GM18508 (cell line): ENCODE results near the gene HMCN2.

Experiments
- ATAC-seq: cut with Tn5 transposase; IDR thresholded peaks from one replicate; pipeline ENCODE4 v1.9.1; 2021; ENCODE audit warnings: moderate number of reproducible peaks; ENCODE audit not compliant: insufficient read depth, unreplicated experiment

Gene HMCN2

GRCh38 chr9:130341128-130341527, 75.6 kb downstream of the HMCN2 start:
- ATAC-seq, result no peak

DNA sequence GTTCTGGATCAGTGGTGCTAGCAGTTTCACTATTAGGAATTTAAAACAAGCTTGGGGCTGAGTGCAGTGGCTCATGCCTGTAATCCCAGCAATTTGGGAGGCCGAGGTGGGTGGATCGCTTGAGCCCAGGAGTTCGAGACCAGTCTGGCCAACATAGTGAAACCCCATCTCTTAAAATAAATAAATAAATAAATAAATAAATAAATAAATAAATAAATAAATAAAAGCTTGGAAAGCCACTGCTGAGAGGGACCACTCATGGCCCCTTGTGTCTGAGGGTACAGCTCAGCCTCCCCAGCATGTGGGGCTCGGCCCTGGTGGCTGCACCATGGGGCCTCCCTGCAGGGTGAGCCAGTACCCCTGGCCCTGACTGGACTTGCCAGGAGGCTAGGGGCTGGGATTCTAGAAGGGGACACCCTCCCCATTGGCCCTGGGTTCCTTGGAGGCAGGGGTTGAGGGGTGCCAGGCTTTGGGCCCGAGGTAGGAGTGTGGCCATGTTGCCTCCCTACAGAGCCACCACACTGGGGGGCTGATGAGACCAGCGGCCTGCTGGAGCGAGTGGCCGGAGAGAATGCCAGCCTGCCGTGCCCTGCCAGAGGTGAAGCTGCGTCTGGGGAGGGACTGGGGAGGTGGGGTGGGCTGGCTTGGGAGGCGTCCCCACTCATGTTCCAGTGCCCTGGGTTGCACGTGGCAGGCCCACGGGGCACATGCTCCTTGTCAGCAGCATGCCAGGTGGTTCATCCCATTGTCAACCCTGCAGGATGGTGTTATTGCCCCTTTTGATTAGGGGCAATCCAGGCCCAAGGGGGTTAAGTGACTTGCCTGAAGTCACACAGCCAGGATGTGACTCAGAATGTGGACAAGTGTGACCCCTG, 76.5 kb downstream of the HMCN2 start:
- ATAC-seq, result no peak

- ATAC-seq, result no peak
Observed at GRCh38 chr9:130342714-130343085, 77.1 kb downstream of the HMCN2 start.

DNA sequence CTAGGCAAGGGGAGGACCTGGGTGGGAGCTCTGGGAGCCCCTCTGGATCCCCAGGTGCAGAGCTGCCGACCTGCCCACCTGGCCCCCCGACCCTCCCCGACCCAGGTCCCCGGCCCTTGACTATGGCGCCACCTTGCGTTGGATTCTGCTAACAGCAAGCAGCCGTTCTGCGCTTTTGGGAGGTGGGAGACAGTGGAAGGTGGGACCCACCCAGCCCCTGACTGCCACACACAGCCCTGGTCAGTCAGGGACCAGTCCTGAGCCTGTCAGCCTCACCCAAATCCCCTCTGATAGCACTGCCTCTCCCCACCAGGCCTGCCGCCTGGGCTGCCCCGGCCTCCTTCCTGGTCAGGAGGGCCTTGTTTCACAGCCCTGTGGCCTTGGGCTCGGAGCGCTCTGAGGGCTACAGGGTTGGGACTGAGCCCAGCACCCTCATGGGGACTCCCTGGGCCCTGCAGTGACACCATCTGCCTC, 77.9 kb downstream of the HMCN2 start:
- ATAC-seq, result no peak

GRCh38 chr9:130344366-130344765, 78.8 kb downstream of the HMCN2 start:
- ATAC-seq, result no peak

DNA sequence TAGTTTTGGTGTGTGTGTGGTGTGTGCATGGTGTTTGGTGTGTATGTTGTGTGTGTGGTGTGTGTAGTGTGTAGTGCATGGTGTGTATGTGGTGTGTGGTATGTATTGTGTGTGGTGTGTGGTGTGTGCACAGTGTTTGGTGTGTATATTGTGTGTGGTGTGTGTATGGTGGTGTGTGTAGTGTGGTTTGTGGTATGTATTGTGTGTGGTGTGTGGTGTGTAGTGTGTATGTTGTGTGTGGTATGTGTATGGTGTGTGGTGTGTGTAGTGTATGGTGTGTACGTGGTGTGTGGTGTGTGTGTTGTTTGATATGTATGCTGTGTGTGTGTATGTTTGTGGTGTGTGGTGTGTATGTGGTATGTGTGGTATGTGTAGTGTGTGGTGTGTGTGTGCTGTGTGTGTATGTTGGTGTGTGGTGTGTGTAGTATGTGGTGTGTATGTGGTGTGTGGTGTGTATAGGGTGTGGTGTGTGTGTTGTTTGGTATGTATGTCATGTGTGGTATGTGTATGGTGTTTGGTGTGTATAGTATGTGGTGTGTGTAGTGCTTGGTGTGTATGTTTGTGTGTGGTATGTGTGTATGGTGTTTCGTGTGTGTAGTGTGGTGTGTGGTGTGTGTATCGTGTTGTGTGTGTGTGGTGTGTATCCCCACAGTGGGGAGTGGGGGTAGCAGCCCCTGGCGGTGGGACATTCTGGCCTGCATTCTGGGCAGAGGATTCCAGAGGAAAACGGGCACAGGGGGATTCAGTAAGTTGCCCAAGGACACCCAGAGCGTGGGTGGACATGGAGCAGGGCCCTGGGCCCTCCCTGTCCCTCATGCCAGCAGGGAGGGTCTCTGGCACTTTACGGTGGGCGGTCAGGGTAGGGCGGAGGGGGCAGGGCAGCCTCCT, 79.7 kb downstream of the HMCN2 start:
- no peak for ATAC-seq

DNA sequence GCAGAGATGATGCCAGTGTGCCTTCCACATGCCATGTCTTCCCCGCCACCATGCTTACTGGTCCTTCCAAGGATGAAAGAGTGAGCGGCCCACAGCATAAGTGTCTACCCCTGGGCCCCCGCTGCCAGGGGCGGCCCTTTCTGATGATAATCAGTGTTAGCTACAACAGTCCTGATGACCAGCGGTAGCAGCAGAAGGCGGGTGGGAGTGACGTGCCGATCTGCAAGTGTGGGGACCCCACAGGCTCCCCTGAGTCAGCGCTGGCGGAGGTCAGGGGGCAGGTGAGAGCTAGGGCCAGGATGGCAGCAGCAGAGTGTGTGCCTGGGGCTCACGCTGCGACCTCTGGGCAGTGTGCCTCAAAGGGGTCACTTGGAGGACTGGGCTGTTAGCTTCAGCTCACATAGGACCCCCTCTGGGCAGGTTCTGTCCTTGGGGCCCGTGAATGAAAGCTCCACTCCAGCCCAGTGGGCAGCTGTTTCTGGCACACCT, 80.4 kb downstream of the HMCN2 start:
- ATAC-seq, result no peak

GRCh38 chr9:130346431-130346830, 80.9 kb downstream of the HMCN2 start:
- no peak for ATAC-seq

DNA sequence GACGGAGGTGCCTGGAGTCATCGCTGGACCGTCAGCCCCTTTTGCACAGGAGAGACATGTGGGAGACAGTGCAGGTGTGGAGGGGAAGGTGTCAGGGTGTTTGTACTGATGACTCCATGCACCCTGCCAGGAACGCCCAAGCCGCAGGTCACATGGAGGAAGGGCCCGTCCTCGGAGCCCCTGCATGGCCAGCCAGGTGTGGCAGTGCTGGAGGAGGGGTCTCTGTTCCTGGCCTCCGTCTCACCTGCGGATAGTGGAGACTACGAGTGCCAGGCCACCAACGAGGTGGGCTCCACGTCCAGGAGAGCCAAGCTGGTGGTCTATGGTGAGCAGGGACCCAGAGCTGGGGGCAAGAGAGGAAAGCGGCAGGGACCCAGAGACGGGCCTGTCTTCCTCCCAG, 81.5 kb downstream of the HMCN2 start:
- ATAC-seq, result no peak

DNA sequence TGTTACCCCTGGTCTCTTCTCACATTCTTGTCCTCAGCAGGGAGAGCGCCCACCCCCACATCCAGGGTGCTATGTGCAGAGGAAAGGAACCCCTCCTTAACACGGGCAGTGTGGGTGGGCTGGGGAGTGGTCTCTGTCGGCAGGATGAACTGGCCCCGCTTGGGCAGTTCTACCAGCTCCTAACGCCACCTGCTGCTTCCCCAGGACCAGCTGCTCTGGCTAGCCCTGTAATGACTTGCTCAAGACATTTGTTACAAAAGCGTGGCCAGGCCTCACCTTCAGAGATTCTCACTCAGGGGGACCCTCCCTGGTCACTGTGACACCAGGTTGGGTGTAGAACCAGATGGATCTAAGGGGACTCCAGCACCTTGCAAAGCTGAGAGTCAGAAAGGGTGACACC, 82.4 kb downstream of the HMCN2 start:
- ATAC-seq, result no peak

DNA sequence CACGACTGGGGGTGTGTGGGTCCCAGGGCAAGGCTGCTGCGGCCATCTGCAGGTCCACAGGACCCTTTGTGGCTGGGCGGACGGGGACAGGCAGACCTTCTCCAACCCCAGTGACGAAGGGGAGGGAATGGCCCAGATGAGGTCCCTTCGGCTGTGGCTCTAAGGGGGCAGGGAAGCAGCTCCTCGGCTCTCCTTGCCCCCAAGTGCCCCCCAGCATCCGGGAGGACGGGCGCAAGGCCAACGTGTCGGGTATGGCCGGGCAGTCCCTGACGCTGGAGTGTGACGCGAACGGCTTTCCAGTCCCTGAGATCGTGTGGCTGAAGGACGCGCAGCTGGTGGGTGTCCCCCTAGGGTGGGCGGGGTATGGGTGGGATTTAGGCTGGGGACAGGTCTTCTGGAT, 82.8 kb downstream of the HMCN2 start:
- ATAC-seq, result no peak

DNA sequence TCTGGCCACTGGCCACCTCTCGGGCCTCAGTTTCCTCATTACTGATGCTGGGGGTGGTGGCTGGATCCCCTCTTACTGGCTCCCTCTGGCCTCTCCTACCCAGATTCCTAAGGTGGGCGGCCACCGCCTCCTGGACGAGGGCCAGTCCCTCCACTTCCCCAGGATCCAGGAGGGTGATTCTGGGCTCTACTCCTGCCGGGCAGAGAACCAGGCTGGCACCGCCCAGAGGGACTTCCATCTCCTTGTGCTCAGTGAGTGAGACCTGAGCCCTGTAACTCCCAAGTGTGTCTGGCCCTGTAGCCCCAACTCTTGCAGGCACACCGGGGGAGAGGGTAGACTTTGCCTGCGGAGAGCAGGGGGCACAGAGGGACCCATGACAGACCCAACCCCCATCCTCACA, 83.3 kb downstream of the HMCN2 start:
- ATAC-seq, result no peak

- ATAC-seq, result no peak
Observed at GRCh38 chr9:130349398-130349797, 83.8 kb downstream of the HMCN2 start.

GRCh38 chr9:130351343-130351742, 85.8 kb downstream of the HMCN2 start:
- no peak for ATAC-seq

- no peak for ATAC-seq
Observed at GRCh38 chr9:130352081-130352480, 86.5 kb downstream of the HMCN2 start.

DNA sequence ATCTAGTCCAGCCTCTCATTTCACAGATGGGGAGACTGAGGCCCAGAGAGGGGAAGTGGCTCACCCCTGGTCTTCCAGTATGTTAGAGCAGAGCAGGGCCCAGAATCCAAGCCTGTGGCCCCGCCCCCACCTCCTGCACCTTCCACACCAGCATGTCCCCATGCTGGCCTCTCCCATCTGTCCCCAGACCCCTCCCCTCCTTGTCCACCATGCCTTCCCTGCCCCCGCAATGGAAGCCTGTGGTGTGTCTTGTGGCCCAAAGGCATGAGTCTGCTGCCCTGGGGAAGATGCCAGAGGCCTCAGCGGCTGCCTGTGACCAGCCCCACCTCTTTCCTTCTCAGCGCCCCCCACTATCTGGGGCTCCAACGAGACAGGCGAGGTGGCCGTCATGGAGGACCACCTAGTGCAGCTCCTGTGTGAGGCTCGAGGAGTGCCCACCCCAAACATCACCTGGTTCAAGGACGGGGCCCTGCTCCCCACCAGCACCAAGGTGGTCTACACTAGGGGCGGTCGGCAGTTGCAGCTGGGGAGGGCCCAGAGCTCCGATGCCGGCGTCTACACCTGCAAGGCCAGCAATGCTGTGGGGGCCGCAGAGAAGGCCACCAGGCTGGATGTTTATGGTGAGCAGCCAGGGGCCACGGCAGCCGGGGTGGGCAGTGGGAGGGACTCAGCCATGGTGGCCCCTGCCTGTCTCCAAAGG, 87.2 kb downstream of the HMCN2 start:
- no peak for ATAC-seq

DNA sequence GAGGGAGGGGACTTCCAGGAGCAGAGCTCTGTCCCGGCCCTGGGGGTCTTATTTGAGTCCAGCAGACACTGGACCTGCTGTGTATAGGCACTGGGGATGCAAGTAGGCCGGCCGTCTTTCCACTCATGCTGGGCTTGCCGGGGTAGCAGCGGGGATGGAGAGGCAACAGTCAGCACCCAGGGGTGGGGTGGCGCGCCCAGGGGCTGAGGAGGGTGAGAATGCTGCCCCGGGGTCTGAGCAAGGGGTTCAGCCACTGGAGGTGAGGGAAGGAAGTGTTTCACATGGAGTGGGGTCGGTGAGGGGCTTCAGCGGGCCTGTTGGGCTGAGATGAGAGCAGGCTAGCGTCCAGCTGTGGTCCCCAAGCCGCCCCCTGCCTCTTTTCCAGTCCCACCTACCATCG, 88.8 kb downstream of the HMCN2 start:
- ATAC-seq, result no peak

DNA sequence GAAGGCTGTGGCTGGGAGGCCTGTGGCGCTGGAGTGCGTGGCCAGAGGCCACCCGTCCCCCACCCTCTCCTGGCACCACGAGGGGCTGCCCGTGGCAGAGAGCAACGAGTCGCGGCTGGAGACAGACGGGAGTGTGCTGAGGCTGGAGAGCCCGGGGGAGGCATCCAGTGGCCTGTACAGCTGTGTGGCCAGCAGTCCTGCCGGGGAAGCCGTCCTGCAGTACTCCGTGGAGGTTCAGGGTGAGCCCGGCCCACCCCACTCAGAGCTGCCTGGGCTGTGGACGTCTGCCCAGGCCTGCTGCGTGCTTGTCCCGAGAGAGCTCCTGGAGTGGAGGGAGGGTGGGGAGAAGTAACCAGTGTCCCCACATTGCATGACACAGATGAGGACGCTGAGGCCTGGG, 89.2 kb downstream of the HMCN2 start:
- no peak for ATAC-seq

DNA sequence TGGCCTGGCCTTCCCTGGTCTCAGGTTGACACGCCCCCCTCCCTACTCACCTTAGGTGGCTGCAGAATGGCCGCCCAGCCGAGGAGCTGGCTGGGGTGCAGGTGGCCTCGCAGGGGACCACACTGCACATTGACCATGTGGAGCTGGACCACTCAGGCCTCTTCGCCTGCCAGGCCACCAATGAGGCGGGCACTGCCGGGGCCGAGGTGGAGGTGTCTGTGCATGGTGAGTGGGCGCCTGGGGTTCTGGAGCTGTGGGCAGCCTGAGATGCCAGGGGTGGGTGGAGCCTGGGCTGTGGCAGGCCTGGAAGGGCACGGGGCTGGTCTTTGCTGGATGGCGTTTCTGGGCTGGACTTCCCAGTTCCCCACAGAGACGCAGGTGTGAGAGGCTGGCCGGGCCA, 90.5 kb downstream of the HMCN2 start:
- no peak for ATAC-seq

GRCh38 chr9:130356877-130357584, 91.5 kb downstream of the HMCN2 start:
- no peak for ATAC-seq
